ENCODE results near the gene SIPA1L3.

DNA sequence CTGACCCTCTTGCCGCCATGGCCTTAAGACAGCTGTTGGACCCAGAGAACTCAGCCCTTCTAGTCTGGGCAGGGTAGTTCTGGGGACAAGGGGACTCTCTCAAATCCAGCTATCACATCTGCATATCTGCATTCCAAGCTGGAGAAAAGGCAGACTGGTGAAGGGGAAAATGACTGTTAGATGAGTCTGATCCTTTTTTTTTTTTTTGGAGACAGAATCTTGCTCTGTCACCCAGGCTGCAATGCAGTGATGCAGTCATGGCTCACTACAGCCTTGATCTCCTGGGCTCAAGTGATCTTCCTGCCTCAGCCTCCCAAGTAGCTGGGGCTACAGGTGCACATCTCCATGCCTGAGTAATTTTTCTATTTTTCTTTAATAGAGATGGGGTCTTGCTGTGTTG is 114.3 kb downstream of the SIPA1L3 start:
- TF ChIP-seq, protein P1, sequence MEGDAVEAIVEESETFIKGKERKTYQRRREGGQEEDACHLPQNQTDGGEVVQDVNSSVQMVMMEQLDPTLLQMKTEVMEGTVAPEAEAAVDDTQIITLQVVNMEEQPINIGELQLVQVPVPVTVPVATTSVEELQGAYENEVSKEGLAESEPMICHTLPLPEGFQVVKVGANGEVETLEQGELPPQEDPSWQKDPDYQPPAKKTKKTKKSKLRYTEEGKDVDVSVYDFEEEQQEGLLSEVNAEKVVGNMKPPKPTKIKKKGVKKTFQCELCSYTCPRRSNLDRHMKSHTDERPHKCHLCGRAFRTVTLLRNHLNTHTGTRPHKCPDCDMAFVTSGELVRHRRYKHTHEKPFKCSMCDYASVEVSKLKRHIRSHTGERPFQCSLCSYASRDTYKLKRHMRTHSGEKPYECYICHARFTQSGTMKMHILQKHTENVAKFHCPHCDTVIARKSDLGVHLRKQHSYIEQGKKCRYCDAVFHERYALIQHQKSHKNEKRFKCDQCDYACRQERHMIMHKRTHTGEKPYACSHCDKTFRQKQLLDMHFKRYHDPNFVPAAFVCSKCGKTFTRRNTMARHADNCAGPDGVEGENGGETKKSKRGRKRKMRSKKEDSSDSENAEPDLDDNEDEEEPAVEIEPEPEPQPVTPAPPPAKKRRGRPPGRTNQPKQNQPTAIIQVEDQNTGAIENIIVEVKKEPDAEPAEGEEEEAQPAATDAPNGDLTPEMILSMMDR (IDR thresholded peaks at IDR 0.05), result no peak
- TF ChIP-seq POLR2A (IDR thresholded peaks at IDR 0.05), result no peak
